ENCODE measurements around the gene FSTL1. TPM values are rescaled to one million over a fixed set of nuclear protein-coding genes. Genes with fewer than 3 reads are reported as not detected.

FSTL1 gene
- total RNA-seq, 2 experiments from 2014 or later, result 0.03 TPM; not detected in 1

DNA sequence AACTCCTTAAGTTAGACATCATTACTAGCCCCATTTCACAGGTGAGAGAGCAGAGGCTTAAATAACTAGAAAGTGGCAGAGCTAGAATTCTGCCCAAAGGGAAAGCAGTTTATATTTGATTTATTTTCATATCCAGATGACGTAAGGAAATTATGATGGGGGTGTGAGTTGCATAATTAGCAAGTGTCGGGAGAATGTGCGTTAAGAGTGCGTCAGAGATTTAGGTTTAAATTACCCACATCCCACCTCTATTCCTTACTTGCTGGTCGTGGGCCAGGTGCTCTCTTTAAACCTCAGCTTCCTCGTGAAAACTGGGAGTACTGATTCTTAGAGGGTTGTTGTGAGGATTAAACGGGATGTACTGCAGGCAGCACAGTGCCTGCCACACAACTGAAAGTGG is 32.3 kb downstream of the FSTL1 start:
- H3K4me1 Mint-ChIP-seq (ENCODE audit: low read depth), result peaks cover 14% of the 10 kb centered on the region
- no peaks in the 10 kb centered on the region for H3K27me3 ChIP-seq (ENCODE audit: control insufficient read depth in 1 of 2, insufficient read depth in 2 of 2, low read length in 2 of 2)
- H3K4me3 ChIP-seq (ENCODE audit: low read length), result no peak overlapping the region
- POLR2A ChIA-PET, result interaction anchor here (0.6 to 2.0 kb wide), 4 partner anchors 69 to 174 kb away, joined by 3 to 15 read pairs (median 6); partner anchors contain the start of gene LRRC58
- TF ChIP-seq, protein P1, sequence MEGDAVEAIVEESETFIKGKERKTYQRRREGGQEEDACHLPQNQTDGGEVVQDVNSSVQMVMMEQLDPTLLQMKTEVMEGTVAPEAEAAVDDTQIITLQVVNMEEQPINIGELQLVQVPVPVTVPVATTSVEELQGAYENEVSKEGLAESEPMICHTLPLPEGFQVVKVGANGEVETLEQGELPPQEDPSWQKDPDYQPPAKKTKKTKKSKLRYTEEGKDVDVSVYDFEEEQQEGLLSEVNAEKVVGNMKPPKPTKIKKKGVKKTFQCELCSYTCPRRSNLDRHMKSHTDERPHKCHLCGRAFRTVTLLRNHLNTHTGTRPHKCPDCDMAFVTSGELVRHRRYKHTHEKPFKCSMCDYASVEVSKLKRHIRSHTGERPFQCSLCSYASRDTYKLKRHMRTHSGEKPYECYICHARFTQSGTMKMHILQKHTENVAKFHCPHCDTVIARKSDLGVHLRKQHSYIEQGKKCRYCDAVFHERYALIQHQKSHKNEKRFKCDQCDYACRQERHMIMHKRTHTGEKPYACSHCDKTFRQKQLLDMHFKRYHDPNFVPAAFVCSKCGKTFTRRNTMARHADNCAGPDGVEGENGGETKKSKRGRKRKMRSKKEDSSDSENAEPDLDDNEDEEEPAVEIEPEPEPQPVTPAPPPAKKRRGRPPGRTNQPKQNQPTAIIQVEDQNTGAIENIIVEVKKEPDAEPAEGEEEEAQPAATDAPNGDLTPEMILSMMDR (IDR thresholded peaks at IDR 0.05), result no peak
- no peak overlapping the region for H3K4me3 Mint-ChIP-seq
- DNase-seq (peak in 1 of 14 experiments; percentile 3), ATAC-seq (ENCODE audit: poor library complexity) (no peak)
- no peaks in the 10 kb centered on the region for H3K36me3 ChIP-seq (ENCODE audit: insufficient read depth, low read length)
- H3K36me3 Mint-ChIP-seq (ENCODE audit: low read depth), result no peaks in the 10 kb centered on the region
- H3K27ac Mint-ChIP-seq, result no peak overlapping the region
- intact Hi-C loops (cut with DNase I, micrococcal nuclease), result loop anchor here (5.0 kb wide), 3 partner anchors 61 to 379 kb away; partner anchors contain the start of gene LRRC58 (in 1 of the 2)
- H3K4me1 ChIP-seq (ENCODE audit: insufficient read depth, low read length), result peaks cover 18% of the 10 kb centered on the region
- CTCF ChIA-PET, result interaction anchor here (1.5 to 2.9 kb wide), 4 partner anchors 15 to 175 kb away, joined by 4 to 24 read pairs (median 6); no protein-coding TSS in a partner anchor
- no peak overlapping the region for H3K27ac ChIP-seq (ENCODE audit: low read depth in 1 of 2, low read length in 2 of 2)
- H3K9me3 ChIP-seq (ENCODE audit: control insufficient read depth in 1 of 2, insufficient read depth in 1 of 2, low read length in 2 of 2), result no peaks in the 10 kb centered on the region
- no peaks in the 10 kb centered on the region for H3K9me3 Mint-ChIP-seq
- H3K27me3 Mint-ChIP-seq, result peaks cover 5% of the 10 kb centered on the region

DNA sequence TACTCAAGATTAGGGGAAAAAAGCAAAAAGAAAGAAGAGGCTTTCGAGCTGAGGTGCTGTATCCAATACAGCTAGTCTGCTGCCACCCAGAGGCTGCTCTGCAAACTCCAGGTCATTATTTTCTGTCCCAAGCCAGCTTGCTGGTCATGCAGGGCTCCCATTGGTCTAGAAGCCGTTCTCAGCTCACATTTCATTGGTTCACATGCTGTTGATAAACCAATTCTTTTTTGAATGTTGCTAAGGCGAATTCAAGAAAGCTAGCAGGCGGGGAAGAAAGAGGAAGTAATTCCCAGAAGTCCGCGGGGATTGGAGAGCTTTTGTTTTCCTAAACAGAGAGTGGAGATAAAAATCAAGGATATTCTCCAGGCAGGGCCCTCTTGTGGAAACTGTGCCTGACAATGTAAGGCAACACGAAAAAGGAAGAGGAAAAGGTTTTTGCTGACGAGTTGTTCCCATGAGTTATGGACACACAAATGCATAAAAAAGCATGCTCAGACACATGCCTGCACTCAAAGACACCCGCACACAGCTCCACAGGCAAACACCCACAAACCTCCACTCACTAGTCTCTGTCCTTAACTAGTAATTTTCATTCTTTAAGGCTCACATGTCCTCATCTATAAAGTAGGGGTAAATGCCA is 33.4 kb downstream of the FSTL1 start:
- CTCF ChIA-PET, result interaction anchor here (0.6 to 2.1 kb wide), 18 partner anchors 9 to 526 kb away, joined by 3 to 24 read pairs (median 3); no protein-coding TSS in a partner anchor
- Mint-ChIP-seq H3K9me3 (no peaks in the 10 kb centered on the region), H3K27ac (no peak overlapping the region), H3K27me3 (peaks cover 5% of the 10 kb centered on the region), H3K36me3 (ENCODE audit: low read depth) (no peaks in the 10 kb centered on the region), H3K4me3 (peak overlapping the region; percentile 77), H3K4me1 (ENCODE audit: low read depth) (peaks cover 14% of the 10 kb centered on the region)
- ATAC-seq (ENCODE audit: poor library complexity) (peak; percentile 99), DNase-seq (peak; percentile 69 to 91 (median 76))
- intact Hi-C loops (cut with DNase I, micrococcal nuclease), result loop anchor here (1.0 to 5.0 kb wide), 6 partner anchors 60 to 525 kb away; partner anchors contain the start of gene LRRC58 (in 1 of the 2)
- peak overlapping the region; percentile 51 for H3K4me3 ChIP-seq (ENCODE audit: low read length)
- no peaks in the 10 kb centered on the region for H3K27me3 ChIP-seq (ENCODE audit: control insufficient read depth in 1 of 2, insufficient read depth in 2 of 2, low read length in 2 of 2)
- H3K36me3 ChIP-seq (ENCODE audit: insufficient read depth, low read length), result no peaks in the 10 kb centered on the region
- POLR2A ChIA-PET, result interaction anchor here (0.9 to 2.0 kb wide), 6 partner anchors 15 to 322 kb away, joined by 3 to 15 read pairs (median 4); partner anchors contain the start of gene LRRC58
- TF ChIP-seq, protein P1 (IDR thresholded peaks at IDR 0.05), result peak; percentile 87
- no peaks in the 10 kb centered on the region for H3K9me3 ChIP-seq (ENCODE audit: control insufficient read depth in 1 of 2, insufficient read depth in 1 of 2, low read length in 2 of 2)
- H3K27ac ChIP-seq (ENCODE audit: low read depth in 1 of 2, low read length in 2 of 2), result no peak overlapping the region
- peaks cover 18% of the 10 kb centered on the region for H3K4me1 ChIP-seq (ENCODE audit: insufficient read depth, low read length)

DNA sequence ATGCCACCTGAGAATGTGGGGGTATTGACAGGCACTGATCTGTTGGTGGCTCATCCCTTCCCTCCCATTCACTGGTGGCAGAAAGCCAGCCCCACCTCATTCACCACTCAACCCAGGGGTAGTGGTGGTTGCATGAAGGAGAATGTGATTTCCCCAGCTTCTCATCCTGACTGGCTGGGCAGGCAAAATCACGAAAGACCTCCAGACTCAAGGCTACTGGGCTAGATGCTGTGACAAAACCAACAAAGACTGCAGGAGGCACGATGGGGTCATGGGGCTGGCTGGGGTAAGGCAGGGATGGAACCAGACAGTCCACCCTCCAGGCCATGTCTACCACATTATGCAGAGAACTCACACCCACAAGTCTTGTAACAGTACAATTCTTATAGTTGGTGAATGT is 33.9 kb downstream of the FSTL1 start:
- Mint-ChIP-seq H3K27me3 (peaks cover 5% of the 10 kb centered on the region), H3K9me3 (no peaks in the 10 kb centered on the region), H3K36me3 (ENCODE audit: low read depth) (no peaks in the 10 kb centered on the region), H3K4me3 (peak overlapping the region; percentile 77), H3K4me1 (ENCODE audit: low read depth) (peaks cover 14% of the 10 kb centered on the region), H3K27ac (no peak overlapping the region)
- Histone ChIP-seq H3K4me1 (ENCODE audit: insufficient read depth, low read length) (peaks cover 18% of the 10 kb centered on the region), H3K27ac (ENCODE audit: low read depth in 1 of 2, low read length in 2 of 2) (no peak overlapping the region), H3K27me3 (ENCODE audit: control insufficient read depth in 1 of 2, insufficient read depth in 2 of 2, low read length in 2 of 2) (no peaks in the 10 kb centered on the region), H3K4me3 (ENCODE audit: low read length) (peak overlapping the region; percentile 51), H3K36me3 (ENCODE audit: insufficient read depth, low read length) (no peaks in the 10 kb centered on the region), H3K9me3 (ENCODE audit: control insufficient read depth in 1 of 2, insufficient read depth in 1 of 2, low read length in 2 of 2) (no peaks in the 10 kb centered on the region)
- intact Hi-C loops (cut with DNase I, micrococcal nuclease), result loop anchor here (1.0 to 5.0 kb wide), 6 partner anchors 60 to 525 kb away; partner anchors contain the start of gene LRRC58 (in 1 of the 2)
- TF ChIP-seq, protein P1 (IDR thresholded peaks at IDR 0.05), result no peak
- ATAC-seq (ENCODE audit: poor library complexity) (peak; percentile 6), DNase-seq (no peak)
- POLR2A ChIA-PET, result interaction anchor here (1.1 to 2.0 kb wide), 5 partner anchors 68 to 321 kb away, joined by 4 to 15 read pairs (median 5); partner anchors contain the start of gene LRRC58
- CTCF ChIA-PET, result interaction anchor here (0.6 to 2.1 kb wide), 15 partner anchors 8 to 525 kb away, joined by 3 to 24 read pairs (median 3); no protein-coding TSS in a partner anchor
